K562 (cell line): ENCODE data around the gene SLC22A23. TPM values are rescaled to one million over a fixed set of nuclear protein-coding genes. Genes with fewer than 3 reads are reported as not detected.
A peak's percentile ranks its signal among the peaks of the same experiment; 100 is the strongest.

Experiments
- ATAC-seq: fragments of 200-7000 bp; cut with Tn5 transposase; 3 replicates; pipeline ENCODE4 v1.9.1; 2020; ENCODE audit warnings: moderate library complexity
- BruUV-seq: library from RNA; stranded (reverse); fragments of 400-500 nt; replicated peaks from 2 replicates; lab custom pipeline; 2021; lab: Mats Ljungman, UMichigan
- CTCF ChIA-PET: fragments of 300-600 bp; formaldehyde crosslinking; extraction: SDS; loops from one replicate; lab custom pipeline; 2021; ENCODE audit warnings: low intra/inter-chr PET ratio; lab: Yijun Ruan, JAX
- POLR2A ChIA-PET: fragments of 300-600, 350-650 bp; sonication (Branson Sonifier 250); formaldehyde crosslinking; extraction: SDS; loops from one replicate; lab custom pipeline; 2021; ENCODE audit warnings: antibody characterized with exemption, inconsistent platforms; lab: Yijun Ruan, JAX
- DNase-seq, 4 experiments: peaks; one replicate each; pipeline versions ENCODE4 v3.0.0 to v3.0.0-alpha.2; 2011 to 2018; ENCODE audit warnings: low spot score in 3 of 4, mixed read lengths in 3 of 4; ENCODE audit errors: extremely low read depth in 1 of 4
- FAIRE-seq: peaks from 2 replicates; lab custom pipeline; 2011; peaks lifted over from hg19 to GRCh38; lab: Jason Lieb, UNC
- H2AFZ ChIP-seq: 2 replicates; pipeline ENCODE4 v1.6.0; 2011; ENCODE audit warnings: low read depth, low read length, control low read depth, inconsistent platforms
- H3K27ac ChIP-seq: fragments of 200-600 bp; 3 replicates; pipeline ENCODE4 v1.8.0; 2011; ENCODE audit warnings: low read depth, mild to moderate bottlenecking, control low read depth, inconsistent platforms, low read length, moderate library complexity, mixed read lengths; ENCODE audit errors: extremely low read depth
- H3K27me3 ChIP-seq, 2 experiments: fragments of 300-600 bp in 1 of 2; 2 replicates in 1 of 2; 3 replicates in 1 of 2; pipeline versions ENCODE4 v1.6.0 to v1.8.0; 2011; ENCODE audit warnings: inconsistent platforms in 2 of 2, low read length in 2 of 2, mild to moderate bottlenecking in 1 of 2, mixed read lengths in 1 of 2, moderate library complexity in 1 of 2; ENCODE audit not compliant: control insufficient read depth in 2 of 2, insufficient read depth in 2 of 2
- H3K36me3 ChIP-seq: fragments of 300-600 bp; 3 replicates; pipeline ENCODE4 v1.8.0; 2011; ENCODE audit warnings: mild to moderate bottlenecking, low read length, inconsistent platforms; ENCODE audit not compliant: control insufficient read depth, insufficient read depth
- H3K4me1 ChIP-seq, 2 experiments: fragments of 200-600 bp in 1 of 2; replicated peaks in 1 of 2; 2 replicates in 1 of 2; 3 replicates in 1 of 2; pipeline versions ENCODE4 v1.5.1 to v1.8.0; 2011; ENCODE audit warnings: inconsistent platforms in 2 of 2, low read length in 2 of 2, mild to moderate bottlenecking in 1 of 2, mixed read lengths in 1 of 2, moderate library complexity in 1 of 2; ENCODE audit not compliant: control insufficient read depth in 2 of 2, insufficient read depth in 2 of 2
- H3K4me2 ChIP-seq: 2 replicates; pipeline ENCODE4 v1.6.1; 2011; ENCODE audit warnings: low read length, control low read depth, inconsistent platforms, mixed read lengths; ENCODE audit not compliant: insufficient read depth
- H3K4me3 ChIP-seq: fragments of 200-600 bp; sonication (generic), shearing (Covaris generic); 2 replicates; pipeline ENCODE4 v1.5.1; 2016; ENCODE audit warnings: control low read depth, inconsistent platforms
- H3K79me2 ChIP-seq: fragments of 200-600 bp; 3 replicates; pipeline ENCODE4 v1.8.0; 2011; ENCODE audit warnings: low read length, inconsistent platforms; ENCODE audit not compliant: control insufficient read depth, insufficient read depth
- H3K9ac ChIP-seq, 2 experiments: 2 replicates each; pipeline versions ENCODE4 v1.6.0 to v1.6.1; 2011; ENCODE audit warnings: low read depth in 2 of 2, low read length in 2 of 2, control low read depth in 1 of 2, inconsistent platforms in 1 of 2, mild to moderate bottlenecking in 1 of 2, mixed read lengths in 1 of 2; ENCODE audit not compliant: insufficient read depth in 1 of 2
- H3K9me1 ChIP-seq: one replicate; pipeline ENCODE4 v1.6.0; 2011; ENCODE audit warnings: inconsistent platforms, mild to moderate bottlenecking, low read length, moderate library complexity; ENCODE audit not compliant: control insufficient read depth, insufficient read depth
- H3K9me3 ChIP-seq: replicated peaks from 2 replicates; pipeline ENCODE4 v1.5.1; 2011; ENCODE audit warnings: low read depth, low read length, inconsistent platforms; ENCODE audit not compliant: control insufficient read depth, insufficient read depth
- H4K20me1 ChIP-seq: replicated peaks from 2 replicates; pipeline ENCODE4 v1.6.1; 2011; ENCODE audit warnings: low read length, inconsistent platforms, mixed read lengths; ENCODE audit not compliant: control insufficient read depth, insufficient read depth
- ATF1 ChIP-seq, 2 experiments: fragments of 450-650 bp in 1 of 2; IDR thresholded peaks; 2 replicates each; pipeline ENCODE4 v1.6.1; 2016; ENCODE audit warnings: missing compliant biosample characterization in 1 of 2, missing genetic modification characterization in 1 of 2
- ATF3 ChIP-seq, 2 experiments: fragments of 450-650 bp in 1 of 2; sonication (generic) in 1 of 2; formaldehyde crosslinking in 1 of 2; IDR thresholded peaks in 1 of 2; conservative IDR thresholded peaks in 1 of 2; 2 replicates each; pipeline versions ENCODE4 v1.6.1 to v1.8.1; 2016 to 2023; ENCODE audit warnings: mild to moderate bottlenecking in 2 of 2, moderate library complexity in 2 of 2, inconsistent platforms in 1 of 2, missing genetic modification reagents in 1 of 2
- ATF7 ChIP-seq: fragments of 450-650 bp; IDR thresholded peaks from 2 replicates; pipeline ENCODE4 v1.7.1; 2014; ENCODE audit warnings: mild to moderate bottlenecking, moderate library complexity
- BCOR ChIP-seq: fragments of 450-650 bp; IDR thresholded peaks from 2 replicates; pipeline ENCODE4 v1.6.1; 2016
- IRF9 ChIP-seq: fragments of 450-650 bp; IDR thresholded peaks from 2 replicates; pipeline ENCODE4 v1.6.1; 2016; ENCODE audit warnings: missing biosample characterization, missing genetic modification characterization
- ZNF184 ChIP-seq: sonication (generic); formaldehyde crosslinking; IDR thresholded peaks from 2 replicates; pipeline ENCODE4 v1.5.0; 2020; ENCODE audit warnings: missing genetic modification reagents
- WGBS: fragments of 100-300 bp; shearing (Covaris generic); methylation state at CpG from one replicate; pipeline ENCODE4 v1.1.6; 2016; ENCODE audit warnings: low coverage, mixed read lengths; ENCODE audit not compliant: insufficient coverage; ENCODE audit errors: missing lambda C conversion rate; 5-methylcytosine and 5-hydroxymethylcytosine counted together
- in situ Hi-C: fragments of 300-500 bp; cut with MboI; formaldehyde crosslinking; loops from 4 replicates; pipeline ENCODE4 v1.15.0; 2018; ENCODE audit warnings: inconsistent platforms, mixed read lengths
- intact Hi-C: fragments of 100-400 bp; cut with micrococcal nuclease; formaldehyde crosslinking; loops from 2 replicates; pipeline ENCODE4 v1.14.2; 2022
- polyA plus RNA-seq, 8 experiments: library from polyadenylated mRNA; depleted of rRNA in 4 of 8; stranded (reverse) in 5 of 8; unstranded in 3 of 8; fragments of >200 nt; fragmentation: Nextera tagmentation in 2 of 8; fragmentation: Illumina TruSeq in 1 of 8; extraction: Ambion mirVana in 2 of 8; extraction: Trizol in 1 of 8; gene quantifications; 2 replicates each; pipeline versions ENCODE4 v1.2.1 to v1.2.3, GENCODE V29; 2011 to 2014; ENCODE audit warnings: inconsistent platforms in 1 of 8, missing spikeins in 1 of 8
- total RNA-seq, 7 experiments: library from RNA; depleted of rRNA in 6 of 7; stranded (reverse); fragments of >200 nt in 6 of 7; fragmentation: Illumina TruSeq in 2 of 7; extraction: Trizol in 2 of 7; gene quantifications; 2 replicates each; pipeline versions ENCODE4 v1.2.1 to v1.2.3, GENCODE V29; 2011 to 2021; ENCODE audit warnings: low replicate concordance in 1 of 7

SLC22A23 gene
- total and polyA plus RNA-seq, 9 of the 15 experiments (the other 6 are each of a cell fraction or from before 2014, with no cell fraction given) = 0.30 to 8.7 (median 2.5) TPM

GRCh38 chr6:3489961-3490624 lies 33.2 kb upstream of the SLC22A23 start:
- no peak overlapping the region for H3K27ac ChIP-seq
- no peak overlapping the region for H3K4me2 ChIP-seq
- TF ChIP-seq BCOR = no peak
- peak; percentile 48; the same call in 1 of the 2 replicates for TF ChIP-seq ATF3 (IDR thresholded peaks at IDR 0.05)
- TF ChIP-seq ATF3 (CRISPR knock-in tag; conservative IDR thresholded peaks at IDR 0.05) = no peak
- TF ChIP-seq IRF9 (tag) = no peak
- no peak for TF ChIP-seq ZNF184 (CRISPR knock-in tag)
- no peak for TF ChIP-seq ATF1 (CRISPR knock-in tag; IDR thresholded peaks at IDR 0.05)
- peak; percentile 54 for TF ChIP-seq ATF1 (tag; IDR thresholded peaks at IDR 0.05)
- peak; percentile 75; the same call in 1 of the 2 replicates for TF ChIP-seq ATF7
- TF ChIP-seq, all 486 proteins: peak for 3
- Histone ChIP-seq H3K9ac (no peak overlapping the region), H3K4me1 (no peaks in the 10 kb centered on the region), H3K9me1 (no peaks in the 10 kb centered on the region), H3K9me3 (no peaks in the 10 kb centered on the region), H3K4me3 (no peak overlapping the region), H3K36me3 (no peaks in the 10 kb centered on the region), H2AFZ (no peak overlapping the region), H3K79me2 (no peaks in the 10 kb centered on the region), H4K20me1 (no peaks in the 10 kb centered on the region), H3K27me3 (peaks cover 57 to 88% of the 10 kb centered on the region in 2 experiments)
- ATAC-seq (no peak; the same call in 2 of the 3 replicates), DNase-seq (no peak), FAIRE-seq (no peak)
- no TSS peak for BruUV-seq
- in situ Hi-C loops (no loop called here), intact Hi-C loops (no loop called here)
- WGBS = 1% methylated on average over 12 of the region's 12 CpGs
- POLR2A ChIA-PET = interaction anchor here (0.6 to 1.1 kb wide), 2 partner anchors 8 to 79 kb away, joined by 3 read pairs; no protein-coding TSS in a partner anchor
- CTCF ChIA-PET = no interaction called here
